Measurements from ENCODE around the gene PTHLH.
A peak's percentile ranks its signal among the peaks of the same experiment; 100 is the strongest.

The PTHLH gene

GRCh38 chr12:27952510-27952909 lies 20.0 kb downstream of the PTHLH start:
- no peak for DNase-seq
- intact Hi-C loops (cut with DNase I), result no loop called here

DNA sequence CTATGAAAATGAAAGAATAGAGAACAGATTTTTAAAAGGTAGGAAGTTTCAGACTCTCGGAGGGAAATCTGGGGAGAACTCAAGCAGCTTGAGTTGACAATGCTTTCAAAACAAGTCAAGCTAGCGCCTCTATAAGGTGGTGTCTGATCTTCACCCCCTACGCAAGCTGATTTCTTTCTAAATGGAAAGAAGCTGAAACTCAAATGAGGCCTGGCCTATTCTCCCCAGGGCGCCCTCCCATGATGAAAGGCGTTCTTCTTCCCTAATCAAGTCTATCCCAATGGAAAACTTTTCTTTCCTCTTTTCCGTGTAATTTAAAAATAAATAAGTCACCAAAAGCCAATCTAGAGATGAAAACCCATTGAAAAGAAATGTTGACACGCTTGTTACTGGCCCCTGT lies 20.6 kb downstream of the PTHLH start:
- intact Hi-C loops (cut with DNase I), result no loop called here

GRCh38 chr12:27946421-27946820 lies 26.1 kb downstream of the PTHLH start:
- no peak for DNase-seq
- intact Hi-C loops (cut with DNase I), result no loop called here

More for the DNA sequence above, 20.6 kb downstream of the PTHLH start:
- DNase-seq, result no peak

DNA sequence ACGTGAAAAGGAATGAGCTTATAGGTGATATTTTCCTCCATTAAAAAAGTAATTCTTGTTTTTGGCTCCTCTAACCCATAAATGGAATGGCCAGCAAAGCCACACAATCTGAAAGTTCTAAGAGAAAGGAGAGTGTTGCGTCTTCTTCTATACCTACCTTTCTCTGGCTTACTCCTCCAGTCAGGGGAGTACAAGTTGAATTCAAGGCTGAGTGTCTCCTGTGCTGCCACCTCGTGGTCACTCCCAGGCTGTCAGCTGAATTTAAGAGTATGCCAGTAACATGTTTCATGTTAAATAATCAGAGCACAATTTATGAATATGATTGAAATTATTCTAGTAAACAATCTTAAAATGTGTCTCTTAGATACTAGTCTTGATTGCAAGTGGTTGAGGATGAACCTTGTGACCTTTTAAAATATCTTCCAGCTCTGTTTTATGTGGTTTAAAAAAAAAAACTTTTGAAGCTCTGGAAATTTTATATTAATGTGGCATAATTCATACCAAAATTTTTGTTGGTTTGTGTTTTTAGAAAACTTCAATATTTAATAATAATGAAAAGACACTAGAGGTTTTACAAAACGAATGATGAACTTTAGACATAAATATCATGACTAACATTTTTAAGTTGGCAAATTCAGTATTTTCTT lies 31.7 kb downstream of the PTHLH start:
- peak in 41 of 42 donors; percentile 42 to 87 (median 71) for DNase-seq
- intact Hi-C loops (cut with DNase I), result no loop called here

GRCh38 chr12:27940245-27940644 lies 32.3 kb downstream of the PTHLH start:
- intact Hi-C loops (cut with DNase I), result no loop called here
- DNase-seq, result no peak

DNA sequence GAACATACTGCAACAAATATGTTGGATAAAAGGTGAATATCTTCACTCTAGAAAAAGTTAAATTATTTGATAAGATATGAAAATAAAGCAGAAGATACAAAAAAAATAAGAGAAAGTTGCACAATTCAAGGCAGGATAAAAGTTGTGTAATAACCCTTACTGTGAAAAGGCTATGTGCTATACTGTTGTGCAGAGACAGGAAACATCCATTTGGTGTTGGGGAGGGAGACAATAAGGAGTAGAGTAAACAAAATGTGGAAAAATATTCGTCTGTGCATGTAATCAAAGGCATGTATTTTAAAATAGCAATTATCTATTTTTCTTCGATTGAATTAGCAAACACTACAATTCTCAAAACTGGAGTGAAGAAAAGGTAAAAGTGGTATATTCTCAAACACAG lies 34.8 kb downstream of the PTHLH start:
- intact Hi-C loops (cut with DNase I), result no loop called here

DNA sequence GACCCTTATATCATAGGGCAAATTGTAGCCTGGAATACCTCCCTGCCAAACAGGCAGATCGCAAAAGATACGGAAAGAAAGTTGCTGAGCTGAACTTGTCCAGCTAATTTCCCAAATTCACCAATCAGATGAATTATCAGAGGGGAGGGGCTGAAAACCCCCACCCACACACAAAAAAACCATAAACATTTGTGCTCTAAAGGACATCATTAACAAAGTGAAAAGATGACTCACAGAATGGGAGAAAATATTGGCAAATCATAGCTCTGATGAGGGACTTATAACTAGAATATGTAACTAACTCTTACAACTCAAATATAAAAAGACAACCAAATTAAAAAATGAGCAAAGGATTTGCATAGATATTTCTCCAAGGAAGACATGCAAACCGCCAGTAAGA lies 36.3 kb downstream of the PTHLH start:
- intact Hi-C loops (cut with DNase I), result no loop called here
- no peak for DNase-seq

More for the DNA sequence above, 34.8 kb downstream of the PTHLH start:
- no peak for DNase-seq

GRCh38 chr12:27934276-27934675 lies 38.3 kb downstream of the PTHLH start:
- DNase-seq, result no peak
- intact Hi-C loops (cut with DNase I), result no loop called here

- intact Hi-C loops (cut with DNase I), result no loop called here
- DNase-seq, result no peak
Measured at GRCh38 chr12:27931390-27931789, 41.1 kb downstream of the PTHLH start.

- intact Hi-C loops (cut with DNase I), result no loop called here
Measured at GRCh38 chr12:27927347-27927746, 45.2 kb downstream of the PTHLH start.

DNA sequence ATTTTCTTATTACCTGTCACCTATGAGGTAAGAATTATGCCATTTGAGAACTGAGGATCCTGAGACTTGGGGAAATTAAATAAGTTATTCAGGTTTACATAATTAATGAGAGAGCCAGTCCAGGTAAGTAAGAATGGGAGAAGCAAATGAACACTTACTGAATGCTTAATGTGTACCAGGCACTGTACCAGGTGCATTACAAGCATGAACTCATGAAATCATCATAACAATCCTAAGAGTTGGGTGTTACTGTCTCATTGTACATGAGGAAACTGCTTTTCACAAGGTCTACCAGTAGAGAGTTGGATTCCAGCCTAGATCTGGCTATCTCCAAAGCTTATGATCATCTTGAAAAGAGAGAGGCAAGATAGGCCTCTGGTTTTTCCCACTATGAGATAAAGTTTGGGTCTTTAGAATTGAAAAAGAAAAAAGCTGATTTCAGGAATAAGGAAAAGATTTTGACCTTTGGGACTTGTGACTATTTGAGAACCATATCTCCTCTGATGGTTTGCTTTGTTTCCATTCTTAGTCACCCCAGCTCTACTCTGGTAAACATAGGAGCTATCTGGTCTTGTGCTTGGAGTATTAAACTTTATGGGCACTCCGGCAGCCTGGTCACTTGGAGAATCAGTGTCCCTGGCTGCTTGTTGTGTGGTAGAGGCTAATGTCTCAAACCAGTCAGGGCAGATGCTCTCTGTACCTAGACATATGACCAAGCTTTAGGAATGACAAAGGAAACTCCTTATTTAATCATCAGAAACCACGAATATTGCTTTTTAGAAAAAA lies 48.0 kb downstream of the PTHLH start:
- intact Hi-C loops (cut with DNase I), result no loop called here

More at GRCh38 chr12:27927347-27927746, 45.2 kb downstream of the PTHLH start:
- no peak for DNase-seq

GRCh38 chr12:27922531-27923139 lies 49.9 kb downstream of the PTHLH start:
- intact Hi-C loops (cut with DNase I), result no loop called here
- DNase-seq, result peak in 10 of 42 donors; percentile 2 to 25 (median 12)

More for the DNA sequence above, 48.0 kb downstream of the PTHLH start:
- no peak for DNase-seq

DNA sequence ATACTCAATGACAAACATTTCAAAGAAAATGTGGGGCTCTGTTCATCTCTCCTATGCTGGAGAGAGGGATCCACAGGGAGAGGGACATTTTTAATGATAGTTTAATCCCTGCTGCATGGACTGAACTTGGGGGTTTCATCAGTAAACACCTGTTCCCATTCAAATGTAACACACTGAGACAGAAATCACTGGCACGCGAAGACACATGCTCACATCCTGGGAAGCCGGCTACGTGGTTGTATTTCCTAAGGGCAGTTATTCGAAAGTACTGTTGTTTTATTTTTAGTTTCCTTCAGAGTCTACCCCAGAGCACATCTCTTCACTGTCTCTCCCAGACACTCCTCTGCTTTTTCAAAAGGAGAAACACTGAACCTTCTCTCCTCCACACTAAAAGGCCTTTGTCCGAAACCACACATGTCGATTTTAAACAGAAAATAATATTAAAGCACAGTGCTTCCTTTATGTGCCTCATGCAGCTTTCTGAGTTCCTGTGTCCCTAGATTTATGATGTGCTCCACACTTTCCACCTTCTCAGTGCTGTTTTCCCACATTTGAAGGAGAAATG lies 52.8 kb downstream of the PTHLH start:
- intact Hi-C loops (cut with DNase I), result no loop called here
- DNase-seq, result no peak

GRCh38 chr12:27915536-27915935 lies 57.0 kb downstream of the PTHLH start:
- no peak for DNase-seq
- intact Hi-C loops (cut with DNase I), result no loop called here

DNA sequence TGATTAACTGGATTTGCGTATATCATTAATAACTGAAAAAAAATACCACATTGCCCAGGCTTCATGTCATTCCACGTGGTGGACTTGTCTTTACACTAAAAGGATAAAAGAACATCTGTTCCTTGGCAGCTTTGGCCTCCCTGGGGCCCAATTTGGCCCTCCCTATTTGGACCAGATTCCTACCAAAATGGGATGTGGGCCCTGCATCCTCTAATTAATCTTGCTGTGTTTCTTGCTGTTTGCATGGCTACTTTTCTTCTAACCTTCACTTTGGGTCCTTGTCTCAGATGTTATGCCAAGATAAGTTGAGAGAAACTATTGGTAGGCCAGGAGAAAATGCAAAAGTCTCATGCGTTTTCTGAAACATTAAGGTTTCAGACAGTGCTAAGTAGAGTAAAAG lies 57.5 kb downstream of the PTHLH start:
- DNase-seq, result no peak
- intact Hi-C loops (cut with DNase I), result no loop called here

DNA sequence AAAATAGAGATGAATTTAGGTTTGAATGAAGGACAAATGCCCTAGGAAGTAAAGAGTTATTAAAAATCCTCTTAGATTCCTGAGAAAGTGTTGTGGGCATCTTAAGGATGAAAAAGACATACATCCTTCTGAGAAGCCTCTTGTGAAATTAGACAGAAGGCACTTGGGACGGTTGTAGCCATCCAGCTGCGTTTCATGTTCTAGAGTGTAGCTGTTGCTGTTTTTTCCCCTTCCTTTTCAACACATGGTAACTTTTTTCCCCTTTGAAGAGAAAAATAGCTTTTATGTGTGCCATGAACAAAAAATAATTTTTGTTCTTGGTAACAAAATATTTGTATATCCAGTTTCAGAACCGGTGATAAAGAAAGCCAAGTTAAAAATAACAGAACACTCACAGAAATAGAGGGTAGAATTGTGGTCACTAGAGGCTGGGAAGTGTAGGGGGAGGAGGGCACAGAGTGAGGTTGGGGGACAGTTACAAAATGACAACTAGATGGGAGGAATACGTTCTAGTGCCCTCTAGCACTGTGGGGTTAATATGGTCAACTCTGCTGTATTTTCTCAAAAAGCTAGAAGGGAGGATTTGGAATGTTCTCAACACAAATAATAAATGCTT lies 58.4 kb downstream of the PTHLH start:
- no peak for DNase-seq
- intact Hi-C loops (cut with DNase I), result no loop called here

- DNase-seq, result no peak
- intact Hi-C loops (cut with DNase I), result no loop called here
Measured at GRCh38 chr12:27911397-27911796, 61.1 kb downstream of the PTHLH start.

Measured in head of caudate nucleus (tissue), 42 donors.